GM18507 (cell line): ENCODE measurements around the gene DIPK1B.

Experiments used
- DNase-seq: peaks from one replicate; pipeline ENCODE4 v3.0.0; 2011; ENCODE audit warnings: low read depth; ENCODE audit not compliant: insufficient read length; ENCODE audit errors: extremely low spot score
- FAIRE-seq: peaks from 2 replicates; lab custom pipeline; 2011; peaks lifted over from hg19 to GRCh38; lab: Jason Lieb, UNC

DIPK1B gene

GRCh38 chr9:136711751-136712689, at the start of gene DIPK1B:
Gene DIPK1B, plus strand, starts transcription at chr9:136712572. Its CDS starts 94 bp downstream, at chr9:136712666.
- no peak for FAIRE-seq
- no peak for DNase-seq

- FAIRE-seq: no peak
Observed at GRCh38 chr9:136662656-136663581, 49.5 kb upstream of the DIPK1B start, which contains the start of gene EGFL7. Gene EGFL7, plus strand, starts transcription at chr9:136662916. Its CDS starts 5,367 bp downstream, at chr9:136668283.

DNA sequence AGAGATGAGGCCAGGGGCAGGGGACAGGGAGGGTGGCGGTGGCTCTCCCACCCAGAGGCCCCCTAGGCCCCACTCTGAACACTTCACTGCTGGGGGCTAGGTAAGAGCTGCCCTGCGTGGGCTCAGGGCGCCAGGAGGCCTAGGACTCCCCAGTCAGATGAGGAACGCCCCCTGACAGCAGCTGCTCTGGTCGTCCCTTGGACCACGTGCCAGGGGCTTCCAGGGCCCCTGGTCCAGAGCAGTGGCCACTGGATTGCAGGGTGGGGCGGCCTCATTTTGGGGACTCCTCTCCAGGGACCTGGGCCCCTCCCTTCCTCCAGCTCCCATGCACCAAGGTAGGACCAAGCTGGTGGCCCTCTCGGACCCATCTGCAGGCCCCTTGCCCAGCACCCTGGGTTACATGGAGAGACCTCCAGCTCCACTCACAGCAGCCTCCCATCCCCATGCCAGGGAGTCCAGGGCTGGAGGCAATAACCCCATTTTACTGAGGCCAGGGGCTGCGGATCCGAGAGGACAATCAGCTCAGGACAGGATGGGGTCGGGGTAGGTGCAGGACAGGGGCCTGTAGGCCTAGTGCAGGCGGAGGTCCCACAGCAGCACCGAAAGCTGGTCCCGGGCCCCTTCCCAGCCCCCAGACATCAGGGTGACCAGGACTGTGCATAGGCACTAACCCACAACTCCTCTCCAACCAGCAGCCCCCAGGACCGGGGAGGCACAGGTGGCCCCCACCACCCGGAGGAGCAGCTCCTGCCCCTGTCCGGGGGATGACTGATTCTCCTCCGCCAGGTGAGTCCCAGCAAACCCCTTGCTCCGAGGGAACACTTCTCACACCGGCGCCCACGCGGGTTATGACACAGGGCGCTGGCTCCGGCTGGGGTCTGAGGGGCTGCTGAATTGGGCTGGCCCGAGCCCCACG, 48.1 kb upstream of the DIPK1B start:
- DNase-seq: no peak
- no peak for FAIRE-seq

More at GRCh38 chr9:136662656-136663581, 49.5 kb upstream of the DIPK1B start, which contains the start of gene EGFL7:
- DNase-seq: no peak

DNA sequence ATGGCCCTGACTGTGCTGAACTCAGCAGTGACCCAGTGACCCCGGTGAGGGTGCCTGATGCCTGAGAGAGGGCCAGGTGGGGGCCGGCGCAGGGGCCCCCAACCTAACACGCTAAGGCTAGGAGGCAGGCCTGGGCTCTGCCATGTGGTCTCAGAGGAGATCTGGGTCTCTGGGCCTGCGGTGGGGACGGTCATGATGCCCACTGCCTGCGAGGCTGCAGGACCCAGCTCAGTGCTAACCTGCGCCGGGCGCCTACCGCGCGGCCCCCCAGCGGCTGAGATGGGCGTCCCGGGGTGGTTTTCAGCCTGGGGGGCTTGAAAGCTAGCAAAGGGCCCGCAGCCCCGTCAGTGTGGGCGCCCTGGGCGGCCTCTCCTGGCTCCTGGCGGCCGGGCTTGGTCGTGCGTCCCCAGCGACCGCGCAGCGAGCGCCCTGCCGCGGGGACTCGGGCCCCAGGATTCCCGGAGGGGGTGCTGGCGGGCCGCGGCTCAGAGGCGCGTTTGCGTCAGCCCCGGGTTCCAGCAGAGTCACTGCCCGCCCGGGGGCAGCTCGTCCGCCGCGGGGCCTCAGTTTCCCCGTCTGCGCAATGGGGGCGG, 47.2 kb upstream of the DIPK1B start:
- DNase-seq (no peak), FAIRE-seq (no peak)

GRCh38 chr9:136665704-136666371, 46.5 kb upstream of the DIPK1B start:
- no peak for FAIRE-seq
- no peak for DNase-seq

DNA sequence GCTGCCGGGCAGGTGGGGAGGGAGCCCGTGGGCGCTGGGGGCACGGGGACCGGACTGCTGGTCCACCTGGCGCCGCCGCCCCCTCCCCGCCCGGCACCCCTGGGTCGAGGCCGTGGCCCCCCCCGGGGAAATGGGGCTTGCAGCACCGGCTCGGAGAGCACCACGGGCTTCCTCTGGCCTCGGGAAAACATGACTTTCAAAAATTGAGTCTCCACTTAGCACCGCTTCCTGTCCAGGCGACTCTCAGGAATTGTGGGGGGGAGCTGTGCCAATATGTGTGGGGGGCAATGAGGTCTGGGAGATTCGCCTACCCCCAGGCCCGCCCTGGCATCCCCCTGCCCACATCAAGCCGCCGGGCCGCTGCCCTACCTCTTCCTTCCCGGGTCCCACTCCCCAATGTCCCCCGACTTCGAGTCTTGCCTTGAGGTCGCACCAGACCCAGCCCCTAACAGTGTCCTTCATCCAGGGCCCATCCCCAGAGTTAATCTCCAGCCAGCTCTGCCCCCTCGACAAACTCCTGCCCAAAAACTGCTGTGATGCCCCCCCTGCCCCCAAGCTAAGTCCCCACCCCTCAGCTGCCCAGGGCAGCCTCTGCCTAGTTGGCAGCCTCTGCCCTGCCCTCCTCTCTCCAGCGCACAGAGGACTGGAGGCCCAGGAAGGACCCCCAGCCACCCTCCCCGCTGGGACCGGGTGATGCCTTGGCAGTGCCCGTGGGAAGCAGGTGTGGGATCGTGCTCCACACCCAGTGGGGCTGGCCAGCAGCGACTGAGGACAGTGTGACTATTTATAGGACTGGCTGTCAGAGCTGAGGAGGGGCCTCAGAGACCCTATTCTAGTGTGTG, 45.8 kb upstream of the DIPK1B start:
- FAIRE-seq: no peak
- no peak for DNase-seq

DNA sequence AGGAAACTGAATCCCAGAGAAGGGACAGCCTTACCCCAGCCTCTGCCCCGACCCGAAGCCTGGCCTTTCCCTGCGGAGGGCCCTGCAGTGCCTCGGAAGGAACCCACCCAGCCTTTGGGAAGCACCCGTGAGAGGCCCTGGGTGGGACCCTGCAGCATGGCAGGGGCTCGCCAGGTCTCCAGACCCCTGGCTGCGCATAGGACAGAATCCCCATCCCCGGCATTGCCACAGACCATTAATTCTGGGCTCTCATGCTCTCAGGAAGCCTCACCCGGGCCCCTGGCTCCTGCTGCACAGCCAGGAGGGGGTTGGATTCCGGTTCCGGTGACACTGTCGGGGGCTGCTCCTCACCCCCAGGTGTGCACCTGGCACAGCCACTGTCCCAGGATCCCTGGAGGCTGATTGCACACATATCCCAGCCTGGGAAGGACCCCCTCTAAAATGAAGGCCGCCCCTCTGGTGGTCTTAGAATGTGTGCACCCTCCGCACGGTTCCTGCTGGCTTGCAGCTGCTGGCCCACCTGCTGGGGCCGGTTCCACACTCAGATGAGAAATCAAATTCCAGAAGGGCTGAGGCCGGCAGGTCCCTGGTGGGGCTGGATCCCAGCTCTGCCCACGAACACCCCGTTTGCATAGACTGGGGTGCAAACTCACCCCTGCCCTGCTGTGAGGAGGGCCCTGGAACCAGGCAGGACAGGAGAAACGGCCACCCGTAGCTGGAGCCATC, 45.0 kb upstream of the DIPK1B start:
- FAIRE-seq (no peak), DNase-seq (no peak)

- no peak for FAIRE-seq
- DNase-seq: no peak
Observed at GRCh38 chr9:136667940-136668760, 44.2 kb upstream of the DIPK1B start.

GRCh38 chr9:136668983-136669790, 43.2 kb upstream of the DIPK1B start:
- no peak for DNase-seq

DNA sequence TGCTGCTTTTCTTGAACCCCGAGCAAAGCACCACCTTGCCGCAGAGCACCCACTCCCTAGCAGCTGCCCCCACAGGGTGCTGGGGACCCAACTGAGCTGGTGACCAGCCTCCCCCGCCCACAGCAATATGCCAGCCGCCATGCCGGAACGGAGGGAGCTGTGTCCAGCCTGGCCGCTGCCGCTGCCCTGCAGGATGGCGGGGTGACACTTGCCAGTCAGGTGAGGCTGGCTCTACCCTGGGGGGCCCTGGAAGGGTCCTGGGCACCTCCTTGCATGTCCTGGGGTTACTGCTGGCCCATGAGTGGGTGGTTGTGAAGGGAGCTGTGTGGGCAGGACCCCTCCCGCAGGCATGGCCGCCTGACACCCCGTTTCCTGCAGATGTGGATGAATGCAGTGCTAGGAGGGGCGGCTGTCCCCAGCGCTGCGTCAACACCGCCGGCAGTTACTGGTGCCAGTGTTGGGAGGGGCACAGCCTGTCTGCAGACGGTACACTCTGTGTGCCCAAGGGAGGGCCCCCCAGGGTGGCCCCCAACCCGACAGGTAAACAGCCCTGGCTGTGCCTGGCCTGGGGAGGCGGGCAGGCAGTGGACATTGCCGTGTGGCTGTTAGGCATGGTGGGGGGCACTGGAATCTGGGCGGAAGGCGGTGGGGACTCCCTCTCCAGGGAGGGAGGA, 42.4 kb upstream of the DIPK1B start:
- FAIRE-seq: no peak
- no peak for DNase-seq

More at GRCh38 chr9:136668983-136669790, 43.2 kb upstream of the DIPK1B start:
- FAIRE-seq: no peak

GRCh38 chr9:136670576-136671253, 41.7 kb upstream of the DIPK1B start:
- no peak for DNase-seq

GRCh38 chr9:136671254-136671614, 41.1 kb upstream of the DIPK1B start:
- no peak for DNase-seq
- no peak for FAIRE-seq

More at GRCh38 chr9:136670576-136671253, 41.7 kb upstream of the DIPK1B start:
- no peak for FAIRE-seq

DNA sequence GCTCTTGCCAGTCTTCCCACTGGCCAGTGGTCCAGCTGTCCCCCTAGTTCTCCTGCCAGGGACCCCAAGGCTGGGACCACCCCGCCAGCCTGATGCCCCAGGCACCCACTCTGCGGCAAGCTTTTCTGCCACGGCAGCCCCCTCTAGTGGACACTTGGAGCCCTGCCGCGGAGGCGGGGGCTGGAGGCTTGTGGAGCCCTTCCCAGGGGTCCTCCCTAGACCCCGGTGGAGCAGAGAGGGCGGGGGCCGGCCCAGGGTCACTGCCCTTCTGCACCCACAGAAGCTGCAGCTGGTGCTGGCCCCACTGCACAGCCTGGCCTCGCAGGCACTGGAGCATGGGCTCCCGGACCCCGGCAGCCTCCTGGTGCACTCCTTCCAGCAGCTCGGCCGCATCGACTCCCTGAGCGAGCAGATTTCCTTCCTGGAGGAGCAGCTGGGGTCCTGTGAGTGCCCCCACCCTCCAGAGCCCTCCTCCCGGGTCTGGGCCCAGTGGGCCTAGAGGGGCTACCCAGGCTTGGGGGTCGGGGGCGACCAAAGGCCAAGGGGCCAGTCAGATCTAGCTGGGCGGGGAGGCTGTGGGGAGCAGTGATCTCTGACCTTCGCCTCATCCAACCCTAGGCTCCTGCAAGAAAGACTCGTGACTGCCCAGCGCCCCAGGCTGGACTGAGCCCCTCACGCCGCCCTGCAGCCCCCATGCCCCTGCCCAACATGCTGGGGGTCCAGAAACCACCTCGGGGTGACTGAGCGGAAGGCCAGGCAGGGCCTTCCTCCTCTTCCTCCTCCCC, 40.5 kb upstream of the DIPK1B start:
- FAIRE-seq (no peak), DNase-seq (no peak)
